ENCODE results near the gene WNK4.
A peak's percentile ranks its signal among the peaks of the same experiment; 100 is the strongest.

WNK4 gene

DNA sequence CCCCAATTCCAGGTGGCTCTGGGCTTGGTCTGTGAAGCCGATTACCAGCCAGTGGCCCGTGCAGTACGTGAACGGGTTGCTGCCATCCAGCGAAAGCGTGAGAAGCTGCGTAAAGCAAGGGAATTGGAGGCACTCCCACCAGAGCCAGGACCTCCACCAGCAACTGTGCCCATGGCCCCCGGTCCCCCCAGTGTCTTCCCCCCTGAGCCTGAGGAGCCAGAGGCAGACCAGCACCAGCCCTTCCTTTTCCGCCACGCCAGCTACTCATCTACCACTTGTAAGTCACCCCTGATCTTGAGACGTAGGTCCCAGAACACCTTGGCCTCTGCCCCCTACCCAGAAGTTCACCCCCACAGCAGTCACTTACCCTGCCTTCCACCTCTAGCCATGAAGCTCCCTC, 6.9 kb downstream of the WNK4 start:
- H3K4me3 ChIP-seq (ENCODE audit: low read length), result no peak overlapping the region
- TF ChIP-seq, protein P1, sequence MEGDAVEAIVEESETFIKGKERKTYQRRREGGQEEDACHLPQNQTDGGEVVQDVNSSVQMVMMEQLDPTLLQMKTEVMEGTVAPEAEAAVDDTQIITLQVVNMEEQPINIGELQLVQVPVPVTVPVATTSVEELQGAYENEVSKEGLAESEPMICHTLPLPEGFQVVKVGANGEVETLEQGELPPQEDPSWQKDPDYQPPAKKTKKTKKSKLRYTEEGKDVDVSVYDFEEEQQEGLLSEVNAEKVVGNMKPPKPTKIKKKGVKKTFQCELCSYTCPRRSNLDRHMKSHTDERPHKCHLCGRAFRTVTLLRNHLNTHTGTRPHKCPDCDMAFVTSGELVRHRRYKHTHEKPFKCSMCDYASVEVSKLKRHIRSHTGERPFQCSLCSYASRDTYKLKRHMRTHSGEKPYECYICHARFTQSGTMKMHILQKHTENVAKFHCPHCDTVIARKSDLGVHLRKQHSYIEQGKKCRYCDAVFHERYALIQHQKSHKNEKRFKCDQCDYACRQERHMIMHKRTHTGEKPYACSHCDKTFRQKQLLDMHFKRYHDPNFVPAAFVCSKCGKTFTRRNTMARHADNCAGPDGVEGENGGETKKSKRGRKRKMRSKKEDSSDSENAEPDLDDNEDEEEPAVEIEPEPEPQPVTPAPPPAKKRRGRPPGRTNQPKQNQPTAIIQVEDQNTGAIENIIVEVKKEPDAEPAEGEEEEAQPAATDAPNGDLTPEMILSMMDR (IDR thresholded peaks at IDR 0.05; ENCODE audit: insufficient read depth, low read depth, low read length, missing control alignments), result no peak
- DNase-seq (ENCODE audit: low read depth), result no peak

DNA sequence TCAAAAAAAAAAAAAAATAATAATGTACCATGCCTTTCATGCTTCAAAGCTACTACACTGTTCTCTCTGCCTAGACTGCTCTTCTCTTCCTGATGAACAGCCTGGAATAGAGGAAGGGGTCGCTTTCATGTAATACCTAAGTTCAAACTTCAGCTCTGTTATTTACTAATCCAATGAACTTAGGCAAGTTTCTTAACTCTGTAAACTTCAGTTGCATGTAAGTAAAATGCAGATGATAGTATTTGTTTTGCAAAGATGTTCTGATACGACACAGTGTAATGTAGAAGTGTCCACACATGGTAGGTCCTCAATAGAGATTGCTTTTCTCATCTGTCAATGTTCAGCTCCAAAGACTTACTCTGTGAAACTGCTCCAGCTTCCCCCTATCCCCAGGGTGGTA, 11.5 kb downstream of the WNK4 start:
- TF ChIP-seq, protein P1 (IDR thresholded peaks at IDR 0.05; ENCODE audit: insufficient read depth, low read depth, low read length, missing control alignments), result no peak
- no peak for DNase-seq (ENCODE audit: low read depth)
- no peak overlapping the region for H3K4me3 ChIP-seq (ENCODE audit: low read length)

DNA sequence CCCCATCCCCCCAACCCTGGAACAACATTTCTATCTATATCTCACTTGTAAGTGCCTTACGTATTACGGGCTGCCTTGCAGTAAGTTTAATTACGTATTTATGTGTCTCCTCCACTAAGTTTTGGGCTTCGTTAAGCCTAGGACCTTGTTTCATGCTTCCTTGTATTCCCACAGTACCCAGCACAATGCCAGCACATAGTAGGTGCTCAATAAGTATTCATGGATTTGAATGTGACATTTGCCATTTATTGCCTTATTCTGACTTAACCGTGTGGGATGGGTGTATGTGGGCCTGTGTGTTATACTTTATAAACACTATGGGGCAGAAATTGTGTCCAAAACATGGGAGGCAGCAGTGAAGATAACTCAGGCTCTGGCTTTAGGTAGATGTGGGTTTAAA, 12.1 kb downstream of the WNK4 start:
- H3K4me3 ChIP-seq (ENCODE audit: low read length), result no peak overlapping the region
- DNase-seq (ENCODE audit: low read depth), result no peak
- TF ChIP-seq, protein P1 (IDR thresholded peaks at IDR 0.05; ENCODE audit: insufficient read depth, low read depth, low read length, missing control alignments), result no peak

DNA sequence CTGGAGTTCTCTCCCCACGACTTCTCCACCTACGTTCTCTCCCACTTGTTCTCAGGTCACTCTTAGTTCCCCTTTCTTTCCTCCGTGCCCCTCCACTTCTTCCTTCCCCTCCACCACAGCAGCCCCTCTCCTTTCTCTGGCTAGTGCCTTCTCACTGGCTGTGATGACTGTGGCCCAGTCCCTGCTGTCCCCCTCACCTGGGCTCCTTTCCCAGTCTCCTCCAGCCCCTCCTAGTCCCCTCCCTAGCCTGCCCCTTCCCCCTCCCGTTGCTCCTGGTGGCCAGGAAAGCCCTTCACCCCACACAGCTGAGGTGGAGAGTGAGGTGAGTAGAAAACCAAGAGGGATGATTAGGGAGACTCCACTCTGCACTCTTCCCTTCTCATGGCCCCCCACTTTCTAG, 14.7 kb downstream of the WNK4 start:
- H3K4me3 ChIP-seq (ENCODE audit: low read length), result no peak overlapping the region
- DNase-seq (ENCODE audit: low read depth), result no peak
- TF ChIP-seq, protein P1 (IDR thresholded peaks at IDR 0.05; ENCODE audit: insufficient read depth, low read depth, low read length, missing control alignments), result no peak

DNA sequence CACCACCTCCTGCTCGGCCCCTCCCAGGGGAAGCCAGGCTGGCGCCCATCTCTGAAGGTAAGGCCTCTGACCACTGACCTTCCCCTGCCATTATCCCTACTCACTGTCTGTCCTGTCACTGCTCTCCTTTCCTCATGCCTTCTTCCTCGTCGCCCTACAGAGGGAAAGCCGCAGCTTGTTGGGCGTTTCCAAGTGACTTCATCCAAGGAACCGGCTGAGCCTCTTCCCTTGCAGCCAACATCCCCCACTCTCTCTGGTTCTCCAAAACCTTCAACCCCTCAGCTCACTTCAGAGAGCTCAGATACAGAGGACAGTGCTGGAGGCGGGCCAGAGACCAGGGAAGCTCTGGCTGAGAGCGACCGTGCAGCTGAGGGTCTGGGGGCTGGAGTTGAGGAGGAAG, 15.1 kb downstream of the WNK4 start:
- peak; percentile 38 for DNase-seq (ENCODE audit: low read depth)
- H3K4me3 ChIP-seq (ENCODE audit: low read length), result no peak overlapping the region
- TF ChIP-seq, protein P1 (IDR thresholded peaks at IDR 0.05; ENCODE audit: insufficient read depth, low read depth, low read length, missing control alignments), result no peak

DNA sequence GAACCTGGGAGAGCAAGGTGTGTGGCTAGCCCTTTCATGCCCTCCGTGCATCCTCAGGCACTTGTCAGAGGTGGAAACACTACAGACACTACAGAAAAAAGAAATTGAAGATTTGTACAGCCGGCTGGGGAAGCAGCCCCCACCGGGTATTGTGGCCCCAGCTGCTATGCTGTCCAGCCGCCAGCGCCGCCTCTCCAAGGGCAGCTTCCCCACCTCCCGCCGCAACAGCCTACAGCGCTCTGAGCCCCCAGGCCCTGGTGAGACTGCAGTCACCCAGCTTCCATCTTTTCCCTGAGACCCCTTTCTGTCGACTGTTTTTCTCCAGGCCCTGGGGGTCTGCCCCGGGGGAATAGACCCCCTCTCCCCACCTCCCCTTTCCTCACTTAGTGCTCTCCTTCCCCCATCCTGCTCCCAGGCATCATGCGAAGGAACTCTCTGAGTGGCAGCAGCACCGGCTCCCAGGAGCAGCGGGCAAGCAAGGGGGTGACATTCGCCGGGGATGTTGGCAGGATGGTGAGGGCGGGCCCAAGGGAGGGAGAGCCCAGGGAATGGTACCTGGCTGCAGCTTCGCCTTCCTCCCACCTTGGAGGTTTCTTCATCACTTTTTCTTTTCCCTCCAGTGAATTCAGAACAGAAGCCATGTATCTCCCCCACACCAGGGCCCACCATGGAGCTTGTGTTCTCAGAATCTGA, 15.8 kb downstream of the WNK4 start:
- H3K4me3 ChIP-seq (ENCODE audit: low read length), result no peak overlapping the region
- TF ChIP-seq, protein P1 (IDR thresholded peaks at IDR 0.05; ENCODE audit: insufficient read depth, low read depth, low read length, missing control alignments), result no peak
- DNase-seq (ENCODE audit: low read depth), result no peak

Data from epithelial cell of esophagus (primary cell).